Measurements from ENCODE around the gene ZNF775. TPM values are rescaled to one million over a fixed set of nuclear protein-coding genes. Genes with fewer than 3 reads are reported as not detected.
A peak's percentile ranks its signal among the peaks of the same experiment; 100 is the strongest.

ZNF775 gene
- total RNA-seq, 1 experiment from 2014 or later, result 5.8 TPM

DNA sequence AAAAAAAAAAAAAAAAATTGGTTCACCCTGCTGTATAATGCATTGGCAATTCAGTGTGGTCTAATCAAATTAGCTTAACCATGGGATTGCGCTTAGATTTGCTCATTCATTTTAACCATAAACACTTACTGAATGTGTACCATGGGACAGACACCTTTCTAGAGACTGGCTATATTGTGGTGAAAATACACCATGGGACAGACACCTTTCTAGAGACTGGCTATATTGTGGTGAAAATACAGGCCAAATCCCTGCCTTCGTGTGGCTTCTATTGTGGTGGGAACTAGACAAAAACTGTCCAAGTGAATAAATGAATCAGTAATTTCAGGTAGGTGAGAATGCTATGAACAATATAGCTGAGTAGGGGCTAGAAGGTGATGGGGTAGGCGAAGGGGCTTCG is 20.7 kb upstream of the ZNF775 start:
- H3K27ac ChIP-seq, result no peak overlapping the region
- H3K9me3 ChIP-seq (replicated peaks), result no peaks in the 10 kb centered on the region
- no peak overlapping the region for H3K4me3 ChIP-seq
- H3K4me1 ChIP-seq (replicated peaks), result no peaks in the 10 kb centered on the region
- no peaks in the 10 kb centered on the region for H3K27me3 ChIP-seq (replicated peaks)
- no peak for DNase-seq (ENCODE audit: low read depth in 1 of 2, low spot score in 2 of 2)
- no peaks in the 10 kb centered on the region for H3K36me3 ChIP-seq

DNA sequence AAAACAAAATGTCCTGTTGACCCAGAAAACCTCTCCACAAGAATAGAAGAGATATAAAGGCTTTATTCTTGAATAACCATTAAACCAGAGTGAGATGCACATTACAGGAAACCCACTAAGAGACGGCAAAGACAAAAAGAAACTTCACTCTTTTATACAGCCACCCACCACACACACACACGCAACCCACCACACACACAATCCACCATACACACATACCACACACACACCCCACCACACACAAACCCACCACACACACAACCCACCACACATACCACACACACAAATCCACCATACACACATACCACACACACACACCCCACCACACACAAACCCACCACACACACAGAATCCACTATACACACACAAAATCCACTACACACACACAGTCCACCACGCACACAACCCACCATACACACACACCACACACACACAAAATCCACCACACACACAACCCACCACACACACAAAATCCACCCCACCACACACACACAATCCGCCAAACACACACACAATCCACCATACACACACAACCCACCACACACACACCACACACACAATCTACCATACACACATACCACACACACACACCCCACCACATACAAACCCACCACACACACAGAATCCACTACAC is 20.0 kb upstream of the ZNF775 start:
- Histone ChIP-seq H3K9me3 (replicated peaks) (no peaks in the 10 kb centered on the region), H3K27ac (no peak overlapping the region), H3K36me3 (no peaks in the 10 kb centered on the region), H3K4me3 (no peak overlapping the region), H3K27me3 (replicated peaks) (no peaks in the 10 kb centered on the region), H3K4me1 (replicated peaks) (no peaks in the 10 kb centered on the region)
- no peak for DNase-seq (ENCODE audit: low read depth in 1 of 2, low spot score in 2 of 2)

DNA sequence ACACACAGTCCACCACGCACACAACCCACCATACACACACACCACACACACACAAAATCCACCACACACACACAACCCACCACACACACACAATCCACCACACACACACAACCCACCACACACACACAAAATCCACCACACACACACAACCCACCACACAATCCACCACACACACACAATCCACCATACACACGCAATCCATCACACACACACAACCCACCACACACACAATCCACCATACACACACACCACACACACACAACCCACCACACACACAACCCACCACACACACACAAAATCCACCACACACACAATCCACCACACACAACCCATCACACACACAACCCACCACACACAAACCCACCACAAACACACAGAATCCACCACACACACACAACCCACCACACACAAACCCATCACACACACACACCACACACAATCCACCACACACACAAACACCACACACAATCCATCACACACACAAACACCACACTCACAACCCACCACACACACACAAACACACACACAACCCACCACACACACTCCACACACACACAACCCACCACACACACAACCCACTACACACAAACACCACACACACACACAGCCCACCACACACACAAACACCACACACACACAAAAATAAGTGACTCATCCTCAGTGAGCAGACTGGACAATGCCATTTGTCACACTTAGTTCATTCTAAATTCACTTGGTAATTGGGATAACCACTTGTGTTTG is 19.3 kb upstream of the ZNF775 start:
- DNase-seq (ENCODE audit: low read depth in 1 of 2, low spot score in 2 of 2), result no peak
- no peak overlapping the region for H3K27ac ChIP-seq
- no peak overlapping the region for H3K4me3 ChIP-seq
- no peaks in the 10 kb centered on the region for H3K4me1 ChIP-seq (replicated peaks)
- no peaks in the 10 kb centered on the region for H3K9me3 ChIP-seq (replicated peaks)
- H3K36me3 ChIP-seq, result no peaks in the 10 kb centered on the region
- H3K27me3 ChIP-seq (replicated peaks), result no peaks in the 10 kb centered on the region

DNA sequence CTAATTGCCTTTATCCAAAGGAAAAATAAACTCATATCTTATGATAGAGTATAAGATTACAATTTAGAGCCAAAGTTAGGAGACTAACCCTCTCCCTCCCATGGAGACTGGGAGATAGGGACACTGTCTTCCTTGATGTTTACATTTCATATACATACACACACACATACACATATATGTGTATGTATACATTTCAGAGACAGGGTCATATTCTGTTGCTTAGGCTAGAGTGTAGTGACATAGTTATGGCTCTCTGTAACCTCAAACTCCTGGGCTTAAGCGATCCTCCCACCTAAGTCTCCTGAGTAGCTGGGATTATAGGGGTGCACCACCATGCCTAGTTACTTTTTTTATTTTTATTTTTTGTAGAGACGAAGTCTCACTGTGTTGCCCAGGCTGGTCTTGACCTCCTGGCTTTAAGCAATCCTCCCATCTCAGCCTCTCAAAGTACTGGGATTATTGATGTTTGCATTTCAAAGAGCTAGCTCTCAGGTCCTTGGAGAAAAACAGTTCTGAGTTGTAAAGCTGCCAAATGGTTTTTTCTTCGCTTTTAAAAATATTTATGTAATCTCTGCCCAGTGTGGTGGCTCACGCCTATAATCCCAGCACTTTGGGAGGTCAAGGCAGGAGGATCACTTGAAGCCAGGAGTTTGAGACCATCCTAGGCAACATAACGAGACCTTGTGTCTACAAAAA is 18.6 kb upstream of the ZNF775 start:
- DNase-seq (ENCODE audit: low read depth in 1 of 2, low spot score in 2 of 2), result no peak
- Histone ChIP-seq H3K27ac (no peak overlapping the region), H3K4me1 (replicated peaks) (no peaks in the 10 kb centered on the region)

GRCh38 chr7:150361402-150361801 is 17.7 kb upstream of the ZNF775 start:
- no peaks in the 10 kb centered on the region for H3K27me3 ChIP-seq (replicated peaks)
- no peaks in the 10 kb centered on the region for H3K9me3 ChIP-seq (replicated peaks)
- H3K36me3 ChIP-seq, result no peaks in the 10 kb centered on the region
- no peak for DNase-seq (ENCODE audit: low read depth in 1 of 2, low spot score in 2 of 2)
- no peaks in the 10 kb centered on the region for H3K4me1 ChIP-seq (replicated peaks)
- H3K27ac ChIP-seq, result no peak overlapping the region
- H3K4me3 ChIP-seq, result no peak overlapping the region

More for the DNA sequence above, 18.6 kb upstream of the ZNF775 start:
- Histone ChIP-seq H3K4me3 (no peak overlapping the region), H3K36me3 (no peaks in the 10 kb centered on the region), H3K9me3 (replicated peaks) (no peaks in the 10 kb centered on the region), H3K27me3 (replicated peaks) (no peaks in the 10 kb centered on the region)

- Histone ChIP-seq H3K4me1 (replicated peaks) (no peaks in the 10 kb centered on the region), H3K27ac (no peak overlapping the region), H3K4me3 (no peak overlapping the region), H3K36me3 (no peaks in the 10 kb centered on the region), H3K9me3 (replicated peaks) (no peaks in the 10 kb centered on the region), H3K27me3 (replicated peaks) (no peaks in the 10 kb centered on the region)
- no peak for DNase-seq (ENCODE audit: low read depth in 1 of 2, low spot score in 2 of 2)
These were observed 17.1 kb upstream of the ZNF775 start for GRCh38 chr7:150361807-150362621.

- H3K36me3 ChIP-seq, result peaks cover 2% of the 10 kb centered on the region; the same call in 1 of the 2 replicates
- H3K27ac ChIP-seq, result no peak overlapping the region
- H3K4me1 ChIP-seq (replicated peaks), result peaks cover 7% of the 10 kb centered on the region
- no peaks in the 10 kb centered on the region for H3K27me3 ChIP-seq (replicated peaks)
- no peaks in the 10 kb centered on the region for H3K9me3 ChIP-seq (replicated peaks)
- no peak for DNase-seq (ENCODE audit: low read depth in 1 of 2, low spot score in 2 of 2)
- no peak overlapping the region for H3K4me3 ChIP-seq
These were observed 15.8 kb upstream of the ZNF775 start for GRCh38 chr7:150363370-150363769.

DNA sequence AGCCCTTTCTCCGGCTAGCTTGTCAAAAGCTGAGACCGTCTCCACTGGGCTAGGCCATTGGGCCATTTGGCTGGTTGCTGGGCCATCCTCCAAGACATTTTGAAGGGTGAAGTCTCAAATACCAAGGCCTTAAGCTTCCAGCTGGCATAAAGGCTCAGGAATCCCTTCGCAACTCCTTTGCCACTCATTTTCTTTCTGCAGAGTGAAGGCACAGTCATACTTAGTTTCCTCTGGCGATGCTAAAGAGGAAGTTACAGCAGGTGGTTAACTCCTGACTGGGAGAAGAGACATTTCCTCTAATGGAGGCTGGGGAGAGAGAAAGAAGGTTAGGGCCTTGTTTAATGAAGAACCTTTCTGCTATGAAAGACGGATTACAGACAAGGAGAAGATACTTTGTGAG is 15.3 kb upstream of the ZNF775 start:
- no peaks in the 10 kb centered on the region for H3K9me3 ChIP-seq (replicated peaks)
- no peak for DNase-seq (ENCODE audit: low read depth in 1 of 2, low spot score in 2 of 2)
- H3K27ac ChIP-seq, result no peak overlapping the region
- H3K4me3 ChIP-seq, result no peak overlapping the region
- H3K4me1 ChIP-seq (replicated peaks), result peaks cover 10% of the 10 kb centered on the region
- H3K36me3 ChIP-seq, result peaks cover 7% of the 10 kb centered on the region
- H3K27me3 ChIP-seq (replicated peaks), result no peaks in the 10 kb centered on the region

DNA sequence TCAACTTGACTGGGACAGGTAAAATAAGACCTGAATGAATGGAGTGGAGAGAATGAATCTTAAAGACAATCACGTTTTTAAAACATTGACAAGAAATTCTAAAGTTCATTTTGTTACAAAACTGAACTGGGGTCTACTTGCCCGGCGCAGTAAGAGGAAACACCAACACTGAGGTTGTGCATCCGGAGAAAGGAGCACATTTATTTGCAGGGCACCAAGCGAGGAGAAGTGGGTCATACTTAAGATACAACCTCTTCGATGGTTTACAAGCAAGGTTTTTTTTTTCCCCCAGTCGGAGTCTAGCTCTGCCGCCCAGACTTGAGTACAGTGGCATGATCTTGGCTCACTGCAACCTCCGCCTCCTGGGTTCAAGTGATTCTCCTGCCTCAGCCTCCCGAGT is 13.9 kb upstream of the ZNF775 start:
- H3K9me3 ChIP-seq (replicated peaks), result no peaks in the 10 kb centered on the region
- H3K4me1 ChIP-seq (replicated peaks), result peaks cover 17% of the 10 kb centered on the region
- DNase-seq (ENCODE audit: low read depth in 1 of 2, low spot score in 2 of 2), result no peak

DNA sequence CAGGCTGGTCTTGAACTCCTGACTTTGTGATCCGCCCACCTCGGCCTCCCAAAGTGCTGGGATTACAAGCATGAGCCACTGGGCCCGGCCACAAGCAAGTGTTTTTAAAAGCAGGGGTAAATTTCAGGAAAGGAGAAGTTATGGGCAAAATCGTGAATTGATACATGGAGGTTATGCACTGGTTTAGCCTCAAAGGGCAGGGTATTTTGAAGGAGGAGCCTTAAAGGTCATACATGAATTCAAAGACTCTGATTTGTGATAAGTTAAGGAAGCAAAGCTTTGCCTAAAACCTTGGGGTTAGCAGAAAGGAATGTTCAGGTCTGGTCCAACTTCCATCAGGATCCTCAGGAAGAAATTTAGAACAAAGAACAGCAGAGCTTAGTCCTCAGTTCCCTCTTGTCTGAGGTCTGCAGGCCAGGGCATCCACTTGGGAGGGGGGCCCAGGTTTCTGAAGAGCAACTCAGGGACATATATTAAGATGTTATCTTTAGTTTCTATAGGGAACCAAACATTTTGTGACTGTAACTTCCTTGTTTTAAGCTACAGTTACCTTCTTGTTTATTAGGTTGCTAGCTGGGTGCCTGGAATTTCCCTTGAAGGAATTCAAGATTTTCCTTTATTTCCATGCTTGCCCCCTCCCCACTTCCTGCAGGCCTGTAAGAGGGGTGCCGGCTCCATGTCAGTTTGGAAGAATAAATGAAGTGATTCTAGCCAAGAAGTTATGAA is 13.3 kb upstream of the ZNF775 start:
- Histone ChIP-seq H3K4me3 (no peak overlapping the region), H3K4me1 (replicated peaks) (peaks cover 18% of the 10 kb centered on the region), H3K27me3 (replicated peaks) (no peaks in the 10 kb centered on the region), H3K27ac (no peak overlapping the region), H3K36me3 (peaks cover 19% of the 10 kb centered on the region), H3K9me3 (replicated peaks) (no peaks in the 10 kb centered on the region)
- DNase-seq (ENCODE audit: low read depth in 1 of 2, low spot score in 2 of 2), result no peak

More for the DNA sequence above, 13.9 kb upstream of the ZNF775 start:
- H3K4me3 ChIP-seq, result no peak overlapping the region
- no peak overlapping the region for H3K27ac ChIP-seq
- H3K27me3 ChIP-seq (replicated peaks), result no peaks in the 10 kb centered on the region
- peaks cover 13% of the 10 kb centered on the region for H3K36me3 ChIP-seq

DNA sequence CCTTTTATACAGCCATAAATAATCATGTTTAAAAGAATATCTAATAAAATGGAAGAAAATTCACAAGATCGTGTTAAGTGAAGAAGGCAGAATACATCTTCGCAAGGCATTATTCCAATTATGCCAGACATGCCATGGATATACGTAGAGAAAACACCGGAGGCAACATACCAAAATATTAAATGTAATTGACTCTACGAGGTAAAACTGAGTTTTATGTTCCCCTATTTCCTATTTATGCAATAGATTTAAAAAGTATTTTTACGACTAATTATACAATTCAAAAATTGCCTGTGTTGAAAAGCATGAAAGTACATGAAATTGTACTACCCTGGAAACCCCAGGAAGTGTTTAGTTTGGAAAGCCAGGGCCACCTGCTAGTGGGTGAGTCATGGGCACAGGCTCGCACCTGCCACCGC is 11.4 kb upstream of the ZNF775 start:
- H3K9me3 ChIP-seq (replicated peaks), result no peaks in the 10 kb centered on the region
- DNase-seq (ENCODE audit: low read depth in 1 of 2, low spot score in 2 of 2), result no peak
- H3K36me3 ChIP-seq, result peaks cover 38% of the 10 kb centered on the region
- H3K27me3 ChIP-seq (replicated peaks), result no peaks in the 10 kb centered on the region
- H3K27ac ChIP-seq, result peak overlapping the region; percentile 89; the same call in 1 of the 2 replicates
- H3K4me1 ChIP-seq (replicated peaks), result peaks cover 18% of the 10 kb centered on the region
- H3K4me3 ChIP-seq, result peak overlapping the region; percentile 93

GRCh38 chr7:150368096-150368883 is 10.8 kb upstream of the ZNF775 start, which contains the start of gene REPIN1:
Gene REPIN1 (plus strand): TSS chr7:150368822. CDS start chr7:150369712, 890 bp downstream.
- H3K36me3 ChIP-seq, result peaks cover 44% of the 10 kb centered on the region
- H3K4me3 ChIP-seq, result peak within 1 kb of the TSS; percentile 93
- peak; percentile 78 to 91 for DNase-seq (ENCODE audit: low read depth in 1 of 2, low spot score in 2 of 2)
- peaks cover 18% of the 10 kb centered on the region for H3K4me1 ChIP-seq (replicated peaks)
- H3K9me3 ChIP-seq (replicated peaks), result no peaks in the 10 kb centered on the region
- H3K27me3 ChIP-seq (replicated peaks), result no peaks in the 10 kb centered on the region
- peak within 1 kb of the TSS; percentile 89 for H3K27ac ChIP-seq
